ENCODE measurements around the gene CYTH1. TPM values are rescaled to one million over a fixed set of nuclear protein-coding genes. Genes with fewer than 3 reads are reported as not detected.

The CYTH1 gene
- total RNA-seq, 1 experiment from 2014 or later: 40.3 TPM

- Histone ChIP-seq H3K4me1 (replicated peaks; ENCODE audit: insufficient read depth) (no peaks in the 10 kb centered on the region), H3K9me2 (ENCODE audit: insufficient read depth) (no peaks in the 10 kb centered on the region), H3K27ac (no peak overlapping the region), H3K9me3 (ENCODE audit: insufficient read depth, low read depth) (no peaks in the 10 kb centered on the region), H3F3A (ENCODE audit: insufficient read depth, low read depth) (no peaks in the 10 kb centered on the region), H3K4me2 (no peak overlapping the region), H3K4me3 (no peak overlapping the region), H2AFZ (no peak overlapping the region), H3K27me3 (ENCODE audit: insufficient read depth, low read depth) (no peaks in the 10 kb centered on the region), H3K36me3 (ENCODE audit: low read depth) (no peaks in the 10 kb centered on the region), H4K20me1 (ENCODE audit: insufficient read depth) (peaks cover 4% of the 10 kb centered on the region), H3K79me2 (ENCODE audit: low read depth) (no peaks in the 10 kb centered on the region)
- CTCF ChIA-PET: no interaction called here
- no TSS peak for BruUV-seq (replicated peaks)
- TF ChIP-seq EZH2 (IDR thresholded peaks at IDR 0.05; ENCODE audit: low read depth) (no peak), CTCF (conservative IDR thresholded peaks at IDR 0.05) (no peak)
- intact Hi-C loops (cut with micrococcal nuclease; ENCODE audit: unreplicated experiment): no loop called here
- POLR2A ChIA-PET (ENCODE audit: unreplicated experiment): no interaction called here
- no peak for DNase-seq
These were observed 22.7 kb upstream of the CYTH1 start for GRCh38 chr17:78804777-78805176.

GRCh38 chr17:78803186-78803845, 21.2 kb upstream of the CYTH1 start:
- Histone ChIP-seq H3K9me3 (ENCODE audit: insufficient read depth, low read depth) (no peaks in the 10 kb centered on the region), H3K36me3 (ENCODE audit: low read depth) (no peaks in the 10 kb centered on the region), H3K27ac (no peak overlapping the region), H3K4me1 (replicated peaks; ENCODE audit: insufficient read depth) (no peaks in the 10 kb centered on the region), H4K20me1 (ENCODE audit: insufficient read depth) (peaks cover 4% of the 10 kb centered on the region), H3K27me3 (ENCODE audit: insufficient read depth, low read depth) (no peaks in the 10 kb centered on the region), H3K4me2 (no peak overlapping the region), H3F3A (ENCODE audit: insufficient read depth, low read depth) (no peaks in the 10 kb centered on the region), H2AFZ (no peak overlapping the region), H3K9me2 (ENCODE audit: insufficient read depth) (no peaks in the 10 kb centered on the region), H3K79me2 (ENCODE audit: low read depth) (no peaks in the 10 kb centered on the region), H3K4me3 (no peak overlapping the region)
- intact Hi-C loops (cut with micrococcal nuclease; ENCODE audit: unreplicated experiment): no loop called here
- no peak for TF ChIP-seq CTCF (conservative IDR thresholded peaks at IDR 0.05)
- TF ChIP-seq EZH2 (IDR thresholded peaks at IDR 0.05; ENCODE audit: low read depth): no peak
- no peak for DNase-seq
- BruUV-seq (replicated peaks): no TSS peak
- ChIA-PET POLR2A (ENCODE audit: unreplicated experiment) (no interaction called here), CTCF (no interaction called here)

- Histone ChIP-seq H3K36me3 (ENCODE audit: low read depth) (no peaks in the 10 kb centered on the region), H3K79me2 (ENCODE audit: low read depth) (no peaks in the 10 kb centered on the region), H3K4me1 (replicated peaks; ENCODE audit: insufficient read depth) (no peaks in the 10 kb centered on the region), H3K9me3 (ENCODE audit: insufficient read depth, low read depth) (no peaks in the 10 kb centered on the region), H3K4me3 (no peak overlapping the region), H3K4me2 (no peak overlapping the region), H3K27me3 (ENCODE audit: insufficient read depth, low read depth) (no peaks in the 10 kb centered on the region), H3F3A (ENCODE audit: insufficient read depth, low read depth) (no peaks in the 10 kb centered on the region), H4K20me1 (ENCODE audit: insufficient read depth) (peaks cover 4% of the 10 kb centered on the region), H2AFZ (no peak overlapping the region), H3K27ac (no peak overlapping the region), H3K9me2 (ENCODE audit: insufficient read depth) (no peaks in the 10 kb centered on the region)
- intact Hi-C loops (cut with micrococcal nuclease; ENCODE audit: unreplicated experiment): no loop called here
- CTCF ChIA-PET: no interaction called here
- TF ChIP-seq EZH2 (IDR thresholded peaks at IDR 0.05; ENCODE audit: low read depth): no peak
- TF ChIP-seq CTCF (conservative IDR thresholded peaks at IDR 0.05): no peak
- DNase-seq: no peak
- POLR2A ChIA-PET (ENCODE audit: unreplicated experiment): no interaction called here
- no TSS peak for BruUV-seq (replicated peaks)
These were observed 20.4 kb upstream of the CYTH1 start for GRCh38 chr17:78802459-78802858.
